Sigmoid colon (tissue), 4 donors: ENCODE measurements around the gene PFDN4.

Experiments used
- CTCF ChIP-seq, 4 experiments: fragments of 450-650 bp in 3 of 4; fragments of 200-600 bp in 1 of 4; IDR thresholded peaks; one replicate each; pipeline ENCODE4 v1.5.1; 2016 to 2019; ENCODE audit warnings: antibody characterized with exemption in 4 of 4, mild to moderate bottlenecking in 3 of 4, moderate library complexity in 2 of 4
- EP300 ChIP-seq, 4 donors: sonication (generic); formaldehyde crosslinking; IDR thresholded peaks; one replicate each; pipeline ENCODE4 v1.6.1; 2017; ENCODE audit warnings: antibody characterized with exemption in 4 of 4
- POLR2A ChIP-seq, 2 donors: fragments of 450-650 bp; IDR thresholded peaks; one replicate each; pipeline ENCODE4 v1.6.1; 2016; ENCODE audit warnings: antibody characterized with exemption in 2 of 2, mild to moderate bottlenecking in 2 of 2, moderate library complexity in 2 of 2

GRCh38 chr20:54228841-54229240 is 21.0 kb downstream of the PFDN4 start:
- TF ChIP-seq POLR2A (IDR thresholded peaks at IDR 0.05) = no peak
- TF ChIP-seq CTCF (IDR thresholded peaks at IDR 0.05) = no peak
- TF ChIP-seq EP300 (IDR thresholded peaks at IDR 0.05) = no peak
